Suprapubic skin (tissue), 4 donors: ENCODE measurements around the gene AZI2.

ENCODE experiments used
- EP300 ChIP-seq: sonication (generic); formaldehyde crosslinking; IDR thresholded peaks from one replicate; pipeline ENCODE4 v1.6.1; 2017; ENCODE audit warnings: antibody characterized with exemption
- POLR2A ChIP-seq, 2 donors: fragments of 450-650 bp; IDR thresholded peaks; one replicate each; pipeline ENCODE4 v1.6.1; 2017; ENCODE audit warnings: antibody characterized with exemption in 2 of 2, mild to moderate bottlenecking in 2 of 2, moderate library complexity in 2 of 2
- POLR2AphosphoS5 ChIP-seq, 3 donors: sonication (generic); formaldehyde crosslinking; IDR thresholded peaks; one replicate each; pipeline ENCODE4 v1.6.1; 2017; ENCODE audit warnings: antibody characterized with exemption in 3 of 3
- TF ChIP-seq, protein P1 (sequence below), 2 donors: fragments of 200-600 bp in 1 of 2; fragments of 450-650 bp in 1 of 2; sonication (generic) in 1 of 2; IDR thresholded peaks; one replicate each; pipeline ENCODE4 v1.5.1; 2016 to 2019; ENCODE audit warnings: antibody characterized with exemption in 2 of 2, mild to moderate bottlenecking in 1 of 2, moderate library complexity in 1 of 2

DNA sequence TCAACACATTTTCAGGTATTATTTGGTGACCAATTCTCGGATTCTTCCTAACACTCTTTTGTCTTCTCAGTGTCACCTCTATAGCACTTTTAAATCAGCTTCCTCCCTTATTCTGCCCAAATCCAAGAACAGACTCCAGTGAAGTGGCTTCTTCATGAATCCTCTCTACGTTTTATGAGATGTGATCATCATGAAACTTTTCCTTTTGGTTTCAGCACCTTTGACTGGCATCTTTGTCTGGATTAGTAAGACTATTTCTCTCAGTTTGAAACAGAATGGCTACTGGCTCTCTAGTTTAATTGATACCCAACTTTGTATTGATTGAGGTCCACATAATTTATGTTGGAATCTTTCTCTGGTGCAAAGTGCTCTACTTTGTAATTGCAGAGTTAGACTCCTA is 61.6 kb downstream of the AZI2 start:
- TF ChIP-seq, protein P1, sequence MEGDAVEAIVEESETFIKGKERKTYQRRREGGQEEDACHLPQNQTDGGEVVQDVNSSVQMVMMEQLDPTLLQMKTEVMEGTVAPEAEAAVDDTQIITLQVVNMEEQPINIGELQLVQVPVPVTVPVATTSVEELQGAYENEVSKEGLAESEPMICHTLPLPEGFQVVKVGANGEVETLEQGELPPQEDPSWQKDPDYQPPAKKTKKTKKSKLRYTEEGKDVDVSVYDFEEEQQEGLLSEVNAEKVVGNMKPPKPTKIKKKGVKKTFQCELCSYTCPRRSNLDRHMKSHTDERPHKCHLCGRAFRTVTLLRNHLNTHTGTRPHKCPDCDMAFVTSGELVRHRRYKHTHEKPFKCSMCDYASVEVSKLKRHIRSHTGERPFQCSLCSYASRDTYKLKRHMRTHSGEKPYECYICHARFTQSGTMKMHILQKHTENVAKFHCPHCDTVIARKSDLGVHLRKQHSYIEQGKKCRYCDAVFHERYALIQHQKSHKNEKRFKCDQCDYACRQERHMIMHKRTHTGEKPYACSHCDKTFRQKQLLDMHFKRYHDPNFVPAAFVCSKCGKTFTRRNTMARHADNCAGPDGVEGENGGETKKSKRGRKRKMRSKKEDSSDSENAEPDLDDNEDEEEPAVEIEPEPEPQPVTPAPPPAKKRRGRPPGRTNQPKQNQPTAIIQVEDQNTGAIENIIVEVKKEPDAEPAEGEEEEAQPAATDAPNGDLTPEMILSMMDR (IDR thresholded peaks at IDR 0.05), result no peak
- no peak for TF ChIP-seq POLR2A (IDR thresholded peaks at IDR 0.05)
- no peak for TF ChIP-seq POLR2AphosphoS5 (IDR thresholded peaks at IDR 0.05)
- no peak for TF ChIP-seq EP300
